Astrocyte (in vitro differentiated cells and primary cell): ENCODE results near the gene ADAM11.

Experiments
- EZH2 ChIP-seq: IDR thresholded peaks from 2 replicates; pipeline ENCODE4 v1.6.1; 2012; ENCODE audit warnings: mild to moderate bottlenecking, low read length, inconsistent platforms; ENCODE audit not compliant: insufficient read depth
- TF ChIP-seq, protein P1 (sequence below): IDR thresholded peaks from 2 replicates; pipeline ENCODE4 v1.5.1; 2011; ENCODE audit warnings: low read depth, mild to moderate bottlenecking, inconsistent platforms, low read length, moderate library complexity; ENCODE audit not compliant: insufficient read depth

DNA sequence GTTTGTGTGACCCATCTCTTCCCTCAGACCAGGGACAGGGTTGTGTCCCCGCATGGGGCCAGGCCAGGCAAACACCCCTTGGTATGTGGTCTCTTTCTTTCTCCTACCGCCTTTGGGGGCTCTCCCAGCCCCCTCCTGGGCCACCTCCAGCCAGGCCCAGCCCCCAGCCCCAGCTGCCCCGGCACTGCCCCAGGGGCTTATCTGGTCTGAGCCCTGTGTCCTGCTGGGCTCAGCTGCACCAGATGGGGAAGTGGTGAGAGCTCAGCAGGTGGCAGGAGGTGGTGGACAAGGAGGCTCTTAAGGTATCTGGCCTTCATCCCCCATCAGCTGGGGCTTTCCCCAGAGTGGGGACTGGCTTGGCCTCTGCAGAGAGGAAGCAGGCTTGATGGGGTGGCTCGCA is 8.7 kb downstream of the ADAM11 start:
- TF ChIP-seq, protein P1, sequence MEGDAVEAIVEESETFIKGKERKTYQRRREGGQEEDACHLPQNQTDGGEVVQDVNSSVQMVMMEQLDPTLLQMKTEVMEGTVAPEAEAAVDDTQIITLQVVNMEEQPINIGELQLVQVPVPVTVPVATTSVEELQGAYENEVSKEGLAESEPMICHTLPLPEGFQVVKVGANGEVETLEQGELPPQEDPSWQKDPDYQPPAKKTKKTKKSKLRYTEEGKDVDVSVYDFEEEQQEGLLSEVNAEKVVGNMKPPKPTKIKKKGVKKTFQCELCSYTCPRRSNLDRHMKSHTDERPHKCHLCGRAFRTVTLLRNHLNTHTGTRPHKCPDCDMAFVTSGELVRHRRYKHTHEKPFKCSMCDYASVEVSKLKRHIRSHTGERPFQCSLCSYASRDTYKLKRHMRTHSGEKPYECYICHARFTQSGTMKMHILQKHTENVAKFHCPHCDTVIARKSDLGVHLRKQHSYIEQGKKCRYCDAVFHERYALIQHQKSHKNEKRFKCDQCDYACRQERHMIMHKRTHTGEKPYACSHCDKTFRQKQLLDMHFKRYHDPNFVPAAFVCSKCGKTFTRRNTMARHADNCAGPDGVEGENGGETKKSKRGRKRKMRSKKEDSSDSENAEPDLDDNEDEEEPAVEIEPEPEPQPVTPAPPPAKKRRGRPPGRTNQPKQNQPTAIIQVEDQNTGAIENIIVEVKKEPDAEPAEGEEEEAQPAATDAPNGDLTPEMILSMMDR, result no peak
- TF ChIP-seq EZH2, result no peak
